CD4-positive, alpha-beta T cell treated with Interleukin-15 for 1 hour (primary cell): ENCODE measurements around the gene SOCS2.

Source experiments
- DNase-seq: peaks from one replicate; pipeline ENCODE4 v3.0.0-alpha.2; 2020

SOCS2 gene

DNA sequence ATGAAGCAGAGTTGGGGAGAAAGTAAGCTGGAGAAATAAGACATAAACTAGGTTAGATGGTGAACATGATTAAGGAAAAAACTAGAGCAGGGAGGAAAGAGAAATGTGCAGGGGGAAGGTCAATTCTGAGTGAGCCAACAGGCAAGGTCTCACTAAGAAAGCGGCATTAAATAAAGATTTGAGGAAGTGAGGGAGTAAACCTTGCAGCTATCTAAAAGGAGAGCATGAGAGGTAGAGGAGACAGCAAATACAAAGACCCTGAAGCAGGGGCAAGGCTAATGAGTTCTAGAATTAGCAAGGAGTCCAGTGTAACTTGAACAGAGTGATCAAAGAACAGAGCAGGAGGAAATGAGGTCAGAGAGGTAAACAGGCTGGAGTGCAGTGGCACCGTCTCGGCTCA is 4.4 kb upstream of the SOCS2 start:
- DNase-seq: no peak

DNA sequence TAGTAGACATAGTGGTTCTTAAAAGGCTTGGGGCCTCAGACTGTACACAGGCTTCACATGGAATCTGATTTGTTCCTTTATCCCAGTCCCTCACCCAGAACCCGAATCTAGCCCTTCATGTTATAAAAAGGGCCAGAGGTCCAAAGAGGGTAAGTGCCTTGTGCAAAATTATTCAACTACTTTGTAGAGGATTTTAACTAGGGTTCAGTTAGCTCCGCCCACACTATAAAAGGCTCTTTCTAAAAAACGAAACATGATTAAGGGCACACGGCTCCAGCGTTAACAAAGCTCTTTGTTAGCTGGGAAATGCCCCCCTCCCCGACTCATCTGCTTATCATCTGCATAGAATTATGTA is 3.2 kb upstream of the SOCS2 start:
- DNase-seq: no peak

DNA sequence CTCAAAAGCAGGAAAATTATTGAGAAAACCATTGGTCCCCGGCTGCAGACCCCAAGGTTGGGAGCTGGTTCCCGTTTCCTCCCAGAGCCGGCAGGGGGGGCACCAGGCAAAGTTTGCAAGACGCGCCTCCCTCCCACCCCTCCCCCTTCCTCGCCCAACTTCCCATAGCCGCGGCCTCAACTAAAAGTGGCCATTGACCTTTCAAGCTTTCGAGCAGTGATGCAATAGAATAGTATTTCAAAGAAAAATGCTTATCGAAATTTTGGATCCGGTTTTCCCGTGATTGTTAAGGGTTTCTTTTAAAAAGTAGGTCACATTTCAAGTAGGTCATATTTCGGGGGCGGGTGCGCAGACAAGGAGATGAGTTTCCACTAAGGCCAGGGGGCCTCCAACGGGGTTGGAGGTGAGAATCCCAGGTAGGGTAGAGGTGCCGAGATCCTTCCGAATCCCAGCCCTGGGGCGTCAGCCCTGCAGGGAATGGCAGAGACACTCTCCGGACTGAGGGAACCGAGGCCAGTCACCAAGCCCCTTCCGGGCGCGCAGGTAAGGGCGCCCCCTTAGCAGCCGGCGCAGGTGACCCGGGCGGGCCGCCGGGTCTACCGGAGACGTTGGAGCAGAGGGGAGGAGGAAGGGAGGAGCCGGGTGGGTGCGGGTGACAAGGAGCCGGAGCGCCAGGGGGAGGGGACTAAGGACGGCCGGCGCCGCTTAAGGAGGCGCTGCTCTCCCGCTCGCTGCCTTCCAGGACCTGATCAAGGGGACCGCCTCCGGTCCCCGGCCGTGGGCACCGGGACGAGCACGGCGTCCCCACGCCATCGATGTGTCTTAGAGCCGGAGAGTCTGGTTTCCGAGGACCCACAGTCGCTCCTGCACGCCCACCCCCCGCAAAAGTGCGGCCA is 2.6 kb upstream of the SOCS2 start:
- DNase-seq: peak; percentile 70

DNA sequence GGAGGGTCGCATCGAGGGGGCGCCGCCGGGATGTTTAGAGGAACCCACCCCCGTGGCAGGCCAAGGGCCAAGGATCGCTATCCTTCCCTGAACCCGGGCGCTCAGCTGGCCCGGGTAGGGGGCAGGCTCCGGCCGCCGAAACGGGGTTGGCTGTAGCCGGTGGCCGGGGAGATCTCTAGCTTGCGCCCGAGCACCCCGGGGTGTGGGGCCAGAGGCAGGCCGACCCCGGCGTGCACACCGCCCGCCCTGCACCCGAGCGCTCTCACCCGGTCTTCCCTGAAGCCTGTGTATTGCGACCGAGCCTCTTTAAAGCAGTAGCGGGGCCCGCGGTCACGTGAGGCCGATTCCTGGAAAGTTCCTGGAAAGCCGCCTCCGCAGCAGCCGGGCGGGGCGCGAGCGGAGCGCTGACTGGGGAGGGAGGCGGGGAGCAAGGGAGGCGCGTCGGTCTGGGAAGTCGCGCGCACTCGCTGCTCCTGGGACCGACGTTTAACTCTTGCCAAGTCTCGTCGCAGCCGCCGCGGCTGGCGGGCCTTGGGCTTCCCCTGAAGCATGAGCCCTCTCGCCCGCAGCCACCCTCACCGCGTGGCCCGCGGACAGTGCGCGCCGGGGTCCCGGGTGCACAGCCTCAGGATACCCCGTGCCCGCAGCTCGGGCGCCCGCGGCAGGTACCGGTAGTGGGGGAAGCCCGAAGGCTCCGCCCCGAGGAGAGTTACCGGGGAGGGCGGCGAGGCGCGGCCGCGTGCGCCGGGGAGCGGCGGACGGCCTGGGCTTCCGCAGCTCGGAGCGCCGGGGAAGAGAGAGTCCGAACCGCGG is 1.7 kb upstream of the SOCS2 start:
- DNase-seq: peak; percentile 91

DNA sequence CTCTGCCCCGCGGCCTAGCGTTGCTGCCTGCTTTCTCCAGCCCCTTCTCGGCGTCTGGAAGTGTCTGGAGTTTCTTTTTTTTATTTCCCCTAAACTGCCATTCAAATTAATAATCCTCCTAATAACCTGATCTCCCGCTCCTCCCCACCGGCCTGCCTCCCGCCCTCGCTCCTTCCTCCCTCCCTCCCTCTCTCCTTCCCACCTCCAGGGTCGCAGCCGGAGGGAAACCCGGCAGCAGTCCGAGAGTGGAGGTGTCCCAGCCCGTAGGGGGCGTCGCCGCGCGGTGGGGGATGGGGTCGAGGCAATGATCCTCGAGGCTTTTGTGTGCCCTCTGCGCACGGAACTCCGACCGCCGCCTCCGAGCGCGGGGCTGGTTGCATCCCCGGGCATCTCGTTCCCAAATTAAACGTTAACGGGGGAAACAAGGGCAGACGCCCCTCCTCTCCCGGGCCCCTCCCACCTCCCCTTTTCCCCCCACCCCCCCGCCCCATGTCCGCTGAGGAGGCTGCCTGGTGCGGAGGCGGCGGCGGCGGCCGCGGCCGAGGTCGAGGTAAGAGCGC is 1.0 kb upstream of the SOCS2 start:
- DNase-seq: peak; percentile 41

DNA sequence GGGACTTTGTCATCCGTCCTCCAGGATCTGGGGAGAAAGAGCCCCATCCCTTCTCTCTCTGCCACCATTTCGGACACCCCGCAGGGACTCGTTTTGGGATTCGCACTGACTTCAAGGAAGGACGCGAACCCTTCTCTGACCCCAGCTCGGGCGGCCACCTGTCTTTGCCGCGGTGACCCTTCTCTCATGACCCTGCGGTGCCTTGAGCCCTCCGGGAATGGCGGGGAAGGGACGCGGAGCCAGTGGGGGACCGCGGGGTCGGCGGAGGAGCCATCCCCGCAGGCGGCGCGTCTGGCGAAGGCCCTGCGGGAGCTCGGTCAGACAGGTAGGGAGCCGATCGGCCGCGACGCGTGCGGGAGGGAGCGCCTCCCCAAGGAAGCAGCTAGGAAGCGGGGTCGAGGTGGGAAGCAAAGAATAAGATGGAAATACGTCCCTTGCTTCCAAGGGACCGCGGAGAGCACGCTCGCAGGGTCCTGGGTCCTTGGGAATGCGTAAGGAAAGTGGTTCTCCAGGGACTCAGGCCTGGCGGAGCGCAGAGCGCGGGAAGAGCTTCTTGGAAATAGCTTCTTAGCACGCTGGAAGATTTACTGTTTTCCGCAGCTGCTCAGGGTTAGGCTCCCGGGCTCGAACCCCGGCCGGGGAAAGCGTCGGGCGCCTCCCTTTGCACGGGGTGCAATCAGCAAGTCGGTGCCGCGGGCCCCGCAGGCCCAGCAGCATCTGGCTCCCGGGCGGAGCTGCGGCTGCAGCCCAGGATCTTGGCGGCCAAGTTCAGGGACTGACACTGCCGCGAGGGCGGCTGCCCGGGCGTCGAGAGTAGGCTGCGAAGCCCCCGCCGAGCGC is 457 bp downstream of the SOCS2 start:
- DNase-seq: no peak

DNA sequence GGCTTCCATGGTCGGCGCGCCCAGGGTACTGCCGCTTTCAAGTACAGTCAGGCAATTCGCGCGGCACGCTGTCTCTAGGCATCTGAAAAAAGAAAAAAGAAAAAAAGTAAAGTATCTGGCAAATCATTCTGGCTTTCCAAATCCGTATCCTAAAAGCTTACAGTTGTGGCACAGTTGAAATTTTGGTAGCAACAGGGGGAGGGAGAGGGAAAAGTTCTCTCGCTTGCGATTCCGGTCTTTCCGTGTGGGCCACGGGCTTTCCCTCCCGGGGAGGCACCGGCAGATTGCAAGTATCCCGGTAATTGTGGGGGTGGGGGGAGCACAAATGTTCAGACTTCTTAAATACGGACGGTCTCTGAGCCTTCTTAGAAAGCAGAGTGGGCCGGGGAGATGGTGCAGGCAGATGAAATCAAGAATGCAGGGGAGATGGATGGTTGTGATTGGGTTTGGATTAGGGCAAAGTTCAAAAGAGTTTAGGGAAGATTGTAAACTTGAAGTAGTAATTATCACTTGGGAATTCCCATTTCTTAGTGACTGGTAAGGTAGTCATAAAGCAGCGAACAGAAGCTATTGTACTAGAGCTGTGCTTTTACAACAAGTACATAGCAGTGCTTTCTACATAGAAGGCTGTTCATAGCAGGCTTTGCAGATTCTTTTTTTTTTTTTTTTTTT is 1.2 kb downstream of the SOCS2 start:
- no peak for DNase-seq

DNA sequence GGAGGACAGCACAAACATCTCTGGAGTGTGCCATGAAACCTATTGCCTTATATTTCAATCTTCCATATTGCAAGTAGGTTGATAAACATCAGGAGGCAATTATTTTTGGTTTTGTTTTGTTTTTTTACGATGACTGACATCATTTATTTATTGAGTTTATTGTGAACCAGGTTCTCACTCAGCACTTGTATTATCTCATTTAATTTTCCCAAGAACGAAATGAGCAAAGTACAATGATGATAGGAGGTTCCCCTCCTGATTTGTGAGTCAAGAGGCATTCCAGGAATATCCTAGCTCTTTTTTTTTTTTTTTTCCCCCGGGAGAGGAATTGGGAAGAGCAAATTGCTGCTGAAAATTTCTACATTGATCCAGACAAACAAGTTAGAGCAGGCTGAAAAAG is 4.7 kb downstream of the SOCS2 start:
- no peak for DNase-seq

DNA sequence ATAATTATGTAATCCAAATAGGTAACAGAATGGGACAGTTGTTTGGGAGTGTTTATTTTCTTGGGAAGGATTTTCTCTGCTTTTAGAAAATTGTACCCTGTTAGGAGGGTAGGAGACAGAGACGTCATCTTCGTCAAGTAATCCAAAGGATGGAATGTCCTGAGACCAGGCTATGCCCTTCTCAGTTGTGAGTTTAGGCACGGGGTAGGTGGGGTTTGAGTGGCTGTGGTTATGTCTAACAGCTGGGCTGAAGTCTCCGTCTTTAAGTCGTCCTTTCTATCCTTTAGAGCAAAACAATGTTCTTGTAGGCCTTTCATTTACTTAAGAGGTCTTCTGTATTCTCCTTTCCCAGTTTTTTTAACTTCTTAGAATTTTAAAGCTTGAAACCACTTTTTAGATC is 5.7 kb downstream of the SOCS2 start:
- no peak for DNase-seq

DNA sequence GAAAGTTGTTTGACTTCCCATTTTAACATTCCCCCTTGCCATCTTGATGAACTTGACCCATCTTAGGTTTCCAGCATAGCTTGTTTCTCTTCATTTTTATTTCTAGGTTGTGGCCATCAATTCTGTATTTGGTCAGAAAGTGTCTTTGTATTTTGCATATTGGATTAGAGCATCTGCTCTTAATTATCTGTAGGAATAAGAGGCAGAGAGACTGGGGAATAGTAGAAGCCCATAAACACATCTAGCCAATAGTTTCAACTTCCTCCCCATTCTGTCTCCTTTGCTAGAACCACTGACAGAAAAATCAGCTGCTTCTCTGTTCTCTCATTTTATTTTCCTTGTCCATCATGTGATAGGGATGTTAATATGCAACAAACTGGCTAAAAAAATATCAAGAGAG is 8.2 kb downstream of the SOCS2 start:
- DNase-seq: no peak

DNA sequence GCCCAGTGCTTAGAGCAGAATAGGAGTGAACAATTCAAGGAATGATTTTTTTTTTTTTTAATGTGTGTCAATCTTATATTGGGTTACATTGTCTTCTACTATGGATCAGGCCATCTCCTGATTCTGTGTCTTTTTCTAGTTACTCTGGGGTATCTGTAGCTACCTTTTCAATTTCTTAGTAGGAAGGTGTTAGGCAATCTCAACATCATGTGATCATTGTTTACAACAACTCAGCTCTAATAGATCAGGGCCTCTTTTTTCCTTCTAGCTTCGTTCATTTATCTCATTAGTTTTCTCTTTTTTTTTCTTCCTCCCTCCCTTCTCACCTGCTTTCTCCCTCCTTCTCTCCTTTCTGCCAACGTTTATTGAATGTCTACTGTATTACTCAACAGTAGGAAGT is 8.9 kb downstream of the SOCS2 start:
- no peak for DNase-seq

DNA sequence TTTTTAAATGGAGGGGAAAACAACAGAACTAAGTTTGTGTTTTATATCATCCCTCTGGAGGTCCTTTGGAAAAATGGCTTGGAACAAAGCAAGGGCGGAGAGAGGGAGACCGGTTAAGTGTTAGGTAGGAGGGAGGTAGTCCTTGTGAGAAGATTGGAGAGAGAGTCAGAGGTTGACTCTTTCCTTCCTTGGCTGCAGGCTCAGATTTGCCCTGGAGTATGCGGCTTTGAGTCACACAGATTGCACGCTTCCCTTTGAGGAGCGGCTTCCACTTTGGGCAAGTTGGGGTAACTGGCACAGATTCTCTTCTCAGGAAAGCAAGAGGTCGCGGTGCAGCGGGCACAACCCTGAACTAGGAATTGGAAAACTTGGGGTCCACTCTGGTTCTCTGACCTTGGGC is 9.9 kb downstream of the SOCS2 start:
- DNase-seq: no peak

DNA sequence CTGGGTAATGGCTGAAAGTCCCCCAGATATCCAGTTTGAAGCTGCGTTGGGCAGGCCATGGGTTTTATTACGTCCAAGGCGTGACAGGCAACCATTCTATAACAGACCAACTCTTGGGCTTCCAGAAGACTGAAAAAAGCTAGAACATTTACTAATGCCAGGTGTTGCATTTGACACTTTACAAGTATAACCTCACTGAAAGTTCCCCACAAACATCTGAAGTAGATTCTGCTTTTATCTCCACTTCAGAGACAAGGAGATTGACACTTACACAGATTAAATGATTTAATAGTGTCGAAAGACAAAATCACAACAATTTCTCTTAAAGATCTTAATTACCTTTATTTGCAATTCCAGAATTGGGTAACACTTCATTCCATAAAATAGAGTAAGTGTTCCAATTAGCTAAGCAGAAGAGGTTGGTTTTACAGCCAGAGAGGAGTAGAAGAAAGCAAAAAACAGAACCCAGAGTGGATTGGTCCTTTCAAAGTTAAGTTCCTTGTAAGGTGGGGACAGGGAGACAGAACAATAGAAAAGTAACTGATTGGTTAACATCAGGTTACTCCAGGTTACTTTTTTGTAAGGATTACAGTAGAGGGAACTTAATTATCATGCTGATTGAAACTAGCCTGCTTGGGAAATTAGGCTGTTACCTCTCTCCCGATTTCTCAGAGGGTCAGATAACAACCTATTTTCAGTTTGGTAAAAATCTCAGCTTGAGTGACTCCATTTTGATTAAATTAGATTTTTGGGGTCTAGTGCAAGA is 11.3 kb downstream of the SOCS2 start:
- no peak for DNase-seq

DNA sequence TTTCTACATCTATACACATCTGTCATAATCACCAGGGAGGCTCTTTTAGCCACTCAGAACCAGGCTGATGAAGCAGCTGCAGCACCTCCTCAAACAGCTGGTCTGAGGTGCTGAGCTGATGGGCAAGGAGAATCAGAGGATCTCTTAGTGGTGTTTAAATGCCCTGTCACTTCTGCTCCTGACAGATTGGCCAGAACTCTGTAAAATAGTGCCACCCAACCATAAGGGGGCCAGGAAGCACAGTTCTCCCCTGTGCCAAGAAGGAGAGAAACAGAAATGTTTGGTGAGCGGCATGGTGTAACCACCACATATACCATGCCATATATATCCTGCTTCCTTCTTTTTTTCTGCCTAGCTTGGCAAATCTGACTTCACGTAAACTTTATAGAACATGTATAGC is 12.8 kb downstream of the SOCS2 start:
- DNase-seq: no peak

DNA sequence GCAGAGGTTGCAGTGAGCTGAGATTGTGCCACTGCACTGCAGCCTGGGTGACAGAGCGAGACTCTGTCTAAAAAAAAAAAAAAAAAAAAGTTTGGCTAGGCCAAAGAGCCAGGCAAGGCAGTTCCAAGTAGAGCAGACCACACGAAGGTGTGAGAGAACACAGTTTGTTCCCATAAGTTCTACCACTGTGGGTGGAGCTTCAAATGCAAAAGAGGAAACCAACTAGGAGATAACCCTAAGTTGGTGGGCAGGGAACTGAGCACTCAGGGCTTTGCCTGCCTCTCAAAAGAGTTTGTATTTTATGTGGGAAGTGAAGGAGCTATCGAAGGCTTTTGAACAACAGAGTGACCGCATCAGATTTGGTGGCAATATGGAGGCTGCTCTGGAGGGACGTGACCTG is 15.1 kb downstream of the SOCS2 start:
- no peak for DNase-seq

DNA sequence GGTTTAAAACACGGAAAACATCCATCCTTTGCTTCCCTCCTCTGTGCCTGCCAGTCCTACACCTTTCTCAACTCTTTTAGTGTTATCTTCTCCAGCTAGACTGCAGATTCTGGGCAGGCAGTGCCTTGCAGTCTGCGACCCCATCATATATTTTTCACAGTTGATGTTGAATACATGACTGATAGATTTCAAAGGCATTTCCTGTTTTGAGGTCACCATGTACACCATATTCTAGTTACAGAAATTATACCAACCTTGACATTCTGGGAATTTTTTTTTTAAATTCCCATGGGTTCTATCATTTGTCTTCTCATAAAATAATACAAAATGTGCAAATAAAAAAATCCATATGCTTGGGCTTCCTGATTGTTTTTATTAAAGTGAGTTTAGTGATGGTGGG is 16.6 kb downstream of the SOCS2 start:
- no peak for DNase-seq

DNA sequence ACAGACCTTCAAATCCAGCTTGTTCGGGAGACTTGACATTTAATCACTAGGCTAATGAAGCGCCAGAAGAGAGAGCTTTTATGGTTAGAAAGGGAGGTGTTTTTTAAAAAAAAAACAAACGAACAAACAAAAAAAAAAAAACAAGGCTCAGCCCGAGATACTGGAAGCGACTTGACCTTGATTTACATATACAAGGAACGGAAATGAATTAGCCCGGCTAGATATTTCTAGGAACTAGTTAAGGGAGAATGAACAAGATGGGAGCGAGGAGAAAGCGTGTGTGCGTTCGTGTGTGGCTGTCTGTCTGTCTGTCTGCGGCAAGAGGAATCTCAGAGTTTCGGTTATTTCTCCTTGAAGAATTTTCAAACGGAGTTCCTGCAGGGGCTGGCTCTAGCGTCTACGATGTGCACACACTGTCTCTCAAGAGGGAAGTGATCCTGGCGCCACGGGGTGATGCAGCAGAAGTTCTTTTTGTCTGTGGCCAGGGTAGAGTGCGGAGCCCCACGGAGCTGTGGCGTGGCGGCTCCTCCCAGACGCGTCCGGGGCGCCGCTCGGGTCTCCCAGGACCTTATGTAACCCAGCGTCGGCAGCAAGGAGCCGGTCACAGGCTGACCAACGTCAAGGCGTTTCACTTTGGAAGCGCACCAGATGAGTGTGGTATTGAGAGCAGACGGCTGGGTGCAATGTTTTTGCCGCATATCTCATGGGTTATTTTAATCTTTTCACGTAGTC is 18.8 kb downstream of the SOCS2 start:
- peak; percentile 70 for DNase-seq

DNA sequence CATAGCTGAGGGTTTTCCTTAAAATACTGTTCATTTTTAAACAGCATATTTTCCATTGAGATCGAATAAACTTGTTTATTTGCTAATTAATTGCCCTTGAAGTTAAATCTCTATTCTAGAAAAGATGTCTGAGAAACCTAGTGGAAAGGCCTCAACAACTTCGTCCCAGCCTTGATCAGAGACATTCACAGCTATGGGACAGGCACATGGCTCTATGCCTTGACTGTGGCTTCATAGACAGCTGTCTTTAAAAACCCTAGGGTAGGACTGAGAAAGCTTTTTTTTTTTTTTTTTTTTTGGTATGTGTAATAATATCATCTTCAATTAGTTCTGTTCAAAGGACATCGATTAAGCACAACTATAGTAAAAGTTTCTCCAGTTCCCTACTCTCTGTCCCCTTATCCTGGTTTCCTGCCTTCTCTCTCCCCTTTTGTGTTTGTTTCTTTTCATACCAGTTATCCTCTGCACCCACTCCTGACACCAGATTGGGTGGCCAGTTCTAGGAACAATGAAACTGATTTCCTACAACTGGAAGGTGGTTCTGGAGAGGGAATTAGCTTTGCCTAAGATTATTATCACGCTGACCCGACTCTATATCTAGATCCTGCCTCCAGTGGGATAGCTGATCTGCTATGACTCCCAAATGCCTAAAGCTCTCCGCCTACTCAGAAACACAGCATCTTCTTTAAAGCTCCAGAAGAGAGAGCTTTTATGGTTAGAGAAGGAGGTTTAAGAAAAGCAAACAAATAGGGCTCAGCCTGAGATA is 20.3 kb downstream of the SOCS2 start:
- DNase-seq: no peak

DNA sequence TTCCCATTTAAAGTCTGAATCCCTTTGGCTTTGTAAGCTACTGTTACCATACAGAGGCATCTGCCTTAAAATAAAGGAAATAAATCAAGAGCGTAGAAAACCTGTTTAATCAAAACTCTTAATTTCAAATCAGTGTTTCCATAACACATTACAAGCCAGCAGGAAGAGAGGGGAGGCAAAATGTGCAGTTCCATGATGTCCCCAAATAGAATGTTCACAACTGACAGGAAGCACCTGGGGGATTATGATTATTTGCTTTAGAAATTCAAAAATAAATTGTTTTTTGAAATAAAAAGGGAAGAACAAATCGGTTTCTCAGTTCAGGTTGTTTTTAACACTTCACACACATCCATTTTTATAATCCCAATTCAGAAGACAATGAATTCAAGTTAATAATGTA is 21.4 kb downstream of the SOCS2 start:
- DNase-seq: no peak

DNA sequence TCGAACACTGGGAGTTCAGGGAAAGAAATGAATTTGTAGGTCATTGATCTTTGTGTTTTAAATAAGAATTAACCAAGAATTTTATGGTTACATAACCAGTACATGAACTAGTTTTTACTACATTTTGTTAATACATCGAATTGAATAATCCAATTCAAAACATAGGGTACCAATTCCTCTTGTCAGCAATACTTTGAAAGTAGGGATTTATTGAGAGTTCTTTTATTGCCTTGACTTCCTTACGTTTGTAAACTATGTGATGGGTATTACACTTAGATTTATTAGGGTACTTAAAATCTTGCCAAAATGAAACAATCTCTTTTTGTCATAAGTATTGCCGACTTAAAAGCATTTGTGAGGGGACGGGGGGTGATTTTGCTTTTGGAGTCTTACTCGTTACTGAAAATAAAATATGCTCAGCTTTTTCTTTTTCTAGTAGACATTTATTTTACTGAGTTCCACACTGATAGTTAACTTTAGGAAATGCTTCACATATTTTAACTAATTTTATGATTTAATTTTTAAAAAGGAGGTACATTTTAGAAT is 22.4 kb downstream of the SOCS2 start:
- DNase-seq: no peak
